Mesenchymal stem cell (in vitro differentiated cells and primary cell): ENCODE results near the gene PDXDC1.
"Not testable (repeated sequence)": the region's sequence is repeated elsewhere in the genome, so short reads cannot be mapped to it uniquely, and the experiment has no call there.

Experiments
- DNase-seq: peaks from one replicate; pipeline ENCODE4 v3.0.0-alpha.2; 2013
- H2AFZ ChIP-seq: one replicate; pipeline ENCODE4 v1.6.1; 2013; ENCODE audit warnings: low read depth, mild to moderate bottlenecking, control low read depth, inconsistent platforms, low read length, moderate library complexity
- H2AK5ac ChIP-seq: 2 replicates; pipeline ENCODE4 v1.6.1; 2013; ENCODE audit warnings: low read length, moderate library complexity, mild to moderate bottlenecking, inconsistent platforms; ENCODE audit not compliant: severe bottlenecking
- H2BK120ac ChIP-seq: one replicate; pipeline ENCODE4 v1.6.1; 2013; ENCODE audit warnings: low read depth, mild to moderate bottlenecking, inconsistent platforms, low read length, moderate library complexity
- H2BK12ac ChIP-seq, 2 experiments: one replicate each; pipeline ENCODE4 v1.6.1; 2013; ENCODE audit warnings: inconsistent platforms in 2 of 2, low read length in 2 of 2, mild to moderate bottlenecking in 2 of 2, moderate library complexity in 2 of 2, control low read depth in 1 of 2
- H2BK15ac ChIP-seq: one replicate; pipeline ENCODE4 v1.6.1; 2013; ENCODE audit warnings: mild to moderate bottlenecking, low read depth, inconsistent platforms; ENCODE audit not compliant: poor library complexity, severe bottlenecking
- H2BK5ac ChIP-seq: 2 replicates; pipeline ENCODE4 v1.6.1; 2013; ENCODE audit warnings: low read depth, mild to moderate bottlenecking, low read length, control low read depth, inconsistent platforms; ENCODE audit not compliant: poor library complexity, severe bottlenecking
- H3K14ac ChIP-seq, 2 experiments: one replicate each; pipeline ENCODE4 v1.6.1; 2013; ENCODE audit warnings: inconsistent platforms in 2 of 2, low read length in 2 of 2, control low read depth in 1 of 2, mild to moderate bottlenecking in 1 of 2, moderate library complexity in 1 of 2
- H3K18ac ChIP-seq, 2 experiments: one replicate each; pipeline ENCODE4 v1.6.1; 2013; ENCODE audit warnings: inconsistent platforms in 2 of 2, low read length in 2 of 2, control low read depth in 1 of 2, low read depth in 1 of 2, mild to moderate bottlenecking in 1 of 2
- H3K23ac ChIP-seq, 2 experiments: one replicate each; pipeline ENCODE4 v1.6.1; 2013; ENCODE audit warnings: inconsistent platforms in 2 of 2, low read length in 2 of 2, mild to moderate bottlenecking in 2 of 2, moderate library complexity in 2 of 2, control low read depth in 1 of 2
- H3K27ac ChIP-seq: 2 replicates; pipeline ENCODE4 v1.5.1; 2013; ENCODE audit warnings: mild to moderate bottlenecking, moderate library complexity, low read length, control low read depth, inconsistent platforms; ENCODE audit not compliant: poor library complexity, severe bottlenecking
- H3K27me3 ChIP-seq, 2 experiments: 2 replicates each; pipeline versions ENCODE4 v1.6.1 to v1.7.0; 2013; ENCODE audit warnings: low read length in 2 of 2, mild to moderate bottlenecking in 2 of 2, moderate library complexity in 2 of 2, control low read depth in 1 of 2, inconsistent platforms in 1 of 2; ENCODE audit not compliant: control insufficient read depth in 1 of 2, insufficient read depth in 1 of 2
- H3K36me3 ChIP-seq, 2 experiments: 2 replicates each; pipeline versions ENCODE4 v1.6.1 to v1.7.0; 2013; ENCODE audit warnings: low read length in 2 of 2, control low read depth in 1 of 2, inconsistent platforms in 1 of 2, low read depth in 1 of 2, mild to moderate bottlenecking in 1 of 2; ENCODE audit not compliant: insufficient read depth in 2 of 2, control insufficient read depth in 1 of 2
- H3K4ac ChIP-seq, 2 experiments: one replicate each; pipeline ENCODE4 v1.6.1; 2013; ENCODE audit warnings: inconsistent platforms in 2 of 2, low read length in 2 of 2, mild to moderate bottlenecking in 2 of 2, moderate library complexity in 2 of 2, control low read depth in 1 of 2, low read depth in 1 of 2
- H3K4me1 ChIP-seq: 2 replicates; pipeline ENCODE4 v1.6.1; 2013; ENCODE audit warnings: low read depth, low read length, control low read depth; ENCODE audit not compliant: control insufficient read depth, insufficient read depth
- H3K4me2 ChIP-seq: 2 replicates; pipeline ENCODE4 v1.6.1; 2013; ENCODE audit warnings: low read length, mild to moderate bottlenecking, inconsistent platforms; ENCODE audit not compliant: poor library complexity, severe bottlenecking
- H3K4me3 ChIP-seq, 2 experiments: 2 replicates each; pipeline versions ENCODE4 v1.5.1 to v1.7.0; 2013; ENCODE audit warnings: low read length in 2 of 2, mild to moderate bottlenecking in 2 of 2, control low read depth in 1 of 2, low read depth in 1 of 2; ENCODE audit not compliant: insufficient read depth in 1 of 2
- H3K79me1 ChIP-seq: replicated peaks from 2 replicates; pipeline ENCODE4 v1.6.1; 2013; ENCODE audit warnings: mild to moderate bottlenecking, control low read depth, low read length, inconsistent platforms; ENCODE audit not compliant: poor library complexity, severe bottlenecking
- H3K9ac ChIP-seq: 2 replicates; pipeline ENCODE4 v1.7.0; 2013; ENCODE audit warnings: mild to moderate bottlenecking, low read length, moderate library complexity
- H3K9me3 ChIP-seq: 2 replicates; pipeline ENCODE4 v1.7.0; 2013; ENCODE audit warnings: mild to moderate bottlenecking, low read length; ENCODE audit not compliant: control insufficient read depth
- H4K8ac ChIP-seq: one replicate; pipeline ENCODE4 v1.6.1; 2013; ENCODE audit warnings: inconsistent platforms, mild to moderate bottlenecking, low read length, moderate library complexity
- H4K91ac ChIP-seq: one replicate; pipeline ENCODE4 v1.6.1; 2013; ENCODE audit warnings: mild to moderate bottlenecking, low read length, inconsistent platforms
- WGBS: methylation state at CpG from one replicate; pipeline ENCODE4 v1.1.7; 2013; ENCODE audit warnings: mixed read lengths; 5-methylcytosine and 5-hydroxymethylcytosine counted together

Gene PDXDC1

GRCh38 chr16:15140444-15141365 is 165.9 kb downstream of the PDXDC1 start:
- H2BK120ac ChIP-seq, H4K8ac ChIP-seq, H3K9ac ChIP-seq, H2AFZ ChIP-seq, H2AK5ac ChIP-seq, H3K23ac ChIP-seq, H2BK5ac ChIP-seq, H3K4ac ChIP-seq, H3K36me3 ChIP-seq, H3K27ac ChIP-seq, H3K79me1 ChIP-seq, H3K9me3 ChIP-seq, DNase-seq, H3K27me3 ChIP-seq, H3K18ac ChIP-seq, H3K4me3 ChIP-seq, H2BK12ac ChIP-seq, H3K4me2 ChIP-seq: not testable (repeated sequence)
- peak overlapping the region in 1 of 2 experiments; percentile 7 for H3K14ac ChIP-seq
- H3K4me1 ChIP-seq = peaks cover 37% of the 10 kb centered on the region
- 93% methylated on average over 28 of the region's 30 CpGs for WGBS
- H4K91ac ChIP-seq = peak overlapping the region; percentile 15
- H2BK15ac ChIP-seq = peak overlapping the region; percentile 23

- H2BK120ac ChIP-seq = no peak overlapping the region
- H3K79me1 ChIP-seq = no peaks in the 10 kb centered on the region
- peak overlapping the region in 1 of 2 experiments; percentile 63 for H2BK12ac ChIP-seq
- H3K23ac ChIP-seq = peak overlapping the region in 1 of 2 experiments; percentile 93
- peak overlapping the region in 1 of 2 experiments; percentile 80 for H3K4ac ChIP-seq
- H3K4me1 ChIP-seq = peaks cover 45% of the 10 kb centered on the region
- no peak overlapping the region for H3K4me2 ChIP-seq
- H2AK5ac ChIP-seq = no peak overlapping the region
- H2AFZ ChIP-seq = no peak overlapping the region
- H2BK15ac ChIP-seq = no peak overlapping the region
- peaks cover 0 to 9% of the 10 kb centered on the region in 2 experiments for H3K36me3 ChIP-seq
- H4K8ac ChIP-seq = no peak overlapping the region
- H3K9me3 ChIP-seq = no peaks in the 10 kb centered on the region
- H3K27ac ChIP-seq = no peak overlapping the region
- H2BK5ac ChIP-seq = no peak overlapping the region
- no peak for DNase-seq
- H3K18ac ChIP-seq = peak overlapping the region in 1 of 2 experiments; percentile 13
- no peaks in the 10 kb centered on the region for H3K27me3 ChIP-seq
- no peak overlapping the region for H3K4me3 ChIP-seq
- no peak overlapping the region for H3K9ac ChIP-seq
- 94% methylated on average over 11 of the region's 15 CpGs for WGBS
- H3K14ac ChIP-seq = peak overlapping the region in 1 of 2 experiments; percentile 81
- no peak overlapping the region for H4K91ac ChIP-seq
These were observed 166.8 kb downstream of the PDXDC1 start for GRCh38 chr16:15141586-15141985.

- not testable (repeated sequence) for H3K18ac ChIP-seq
These were observed 167.5 kb downstream of the PDXDC1 start for GRCh38 chr16:15142107-15142890.

More at GRCh38 chr16:15142107-15142890, 167.5 kb downstream of the PDXDC1 start:
- not testable (repeated sequence) for H4K8ac ChIP-seq, H3K36me3 ChIP-seq, H3K9me3 ChIP-seq, H3K4me2 ChIP-seq, H2AFZ ChIP-seq, H2BK5ac ChIP-seq, H4K91ac ChIP-seq, H3K4ac ChIP-seq, H3K4me3 ChIP-seq, H3K9ac ChIP-seq, DNase-seq, H2BK15ac ChIP-seq, H3K23ac ChIP-seq, H3K14ac ChIP-seq, H3K27ac ChIP-seq, H2BK120ac ChIP-seq, H3K27me3 ChIP-seq, H3K79me1 ChIP-seq, H2BK12ac ChIP-seq, H2AK5ac ChIP-seq
- WGBS = 96% methylated on average over 9 of the region's 27 CpGs
- H3K4me1 ChIP-seq = peaks cover 47% of the 10 kb centered on the region
